ENCODE measurements around the gene TMEM92.
"Not testable (repeated sequence)": the region's sequence is repeated elsewhere in the genome, so short reads cannot be mapped to it uniquely, and the experiment has no call there.

Gene TMEM92

GRCh38 chr17:50262001-50262794 is 12.1 kb upstream of the TMEM92 start:
- DNase-seq (ENCODE audit: low read depth), result no peak

- DNase-seq (ENCODE audit: low read depth), result no peak
These were observed 10.7 kb upstream of the TMEM92 start for GRCh38 chr17:50263331-50264262.

DNA sequence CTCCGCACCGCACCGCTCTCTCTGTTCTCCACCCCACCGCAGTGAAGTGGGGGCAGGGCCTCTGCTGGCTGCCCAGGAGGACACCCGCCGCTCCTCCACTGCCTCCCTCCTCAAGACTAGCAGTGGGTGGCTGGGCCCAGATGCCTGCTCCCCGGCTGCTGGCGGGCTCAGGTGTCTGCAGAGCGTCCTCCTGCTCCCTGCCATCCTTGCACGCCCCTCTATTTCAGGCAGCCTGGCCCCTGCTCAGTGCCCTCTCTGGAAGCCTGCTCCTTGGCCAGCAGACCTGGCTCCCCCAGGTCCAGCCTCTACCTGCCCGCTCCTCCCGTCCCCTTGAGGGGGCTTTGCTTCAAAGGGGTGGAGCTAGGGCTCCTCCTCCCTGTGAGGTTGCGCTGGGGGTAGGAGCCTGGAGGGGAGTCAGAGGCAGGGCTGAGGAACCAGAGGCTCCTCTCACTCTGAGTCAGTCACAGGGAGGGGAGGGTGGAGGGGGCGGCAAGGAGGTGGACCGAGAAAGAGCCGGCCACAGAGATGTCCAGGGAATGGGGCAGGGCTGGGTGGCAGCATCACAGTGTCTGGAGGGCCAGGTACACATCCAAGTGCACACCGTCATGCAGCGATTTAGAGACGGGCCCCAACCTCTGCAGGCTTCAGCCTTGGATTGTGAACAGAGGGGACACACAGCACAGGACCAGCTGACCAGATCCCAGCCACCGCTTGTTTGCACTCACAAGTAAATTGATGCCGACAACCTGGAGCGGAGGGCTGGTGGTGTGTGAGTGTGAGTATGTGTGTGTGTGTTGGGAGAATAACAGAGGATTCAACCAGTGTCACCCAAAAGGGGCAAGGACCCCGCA is 9.8 kb upstream of the TMEM92 start:
- no peak for DNase-seq (ENCODE audit: low read depth)

DNA sequence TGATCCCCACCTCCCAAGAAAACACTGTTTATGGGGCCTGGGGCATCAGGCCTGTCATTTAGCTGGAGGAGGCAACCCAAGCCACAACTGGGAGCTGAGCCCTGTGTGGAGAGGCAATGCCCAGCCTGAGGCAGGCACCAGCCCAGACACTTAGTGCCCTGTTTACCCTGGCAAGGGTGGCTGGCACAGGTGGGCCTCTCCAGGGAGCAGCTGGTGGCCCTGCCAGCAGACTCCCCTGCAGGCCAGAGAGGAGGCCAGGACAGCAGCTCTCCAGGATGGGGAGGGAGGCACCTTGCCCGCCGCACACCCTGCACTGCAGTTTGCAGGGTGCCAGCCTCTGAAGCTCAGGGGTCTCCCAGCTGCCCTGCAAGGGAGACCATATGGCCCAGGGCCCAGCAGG is 9.1 kb upstream of the TMEM92 start:
- no peak for DNase-seq (ENCODE audit: low read depth)

DNA sequence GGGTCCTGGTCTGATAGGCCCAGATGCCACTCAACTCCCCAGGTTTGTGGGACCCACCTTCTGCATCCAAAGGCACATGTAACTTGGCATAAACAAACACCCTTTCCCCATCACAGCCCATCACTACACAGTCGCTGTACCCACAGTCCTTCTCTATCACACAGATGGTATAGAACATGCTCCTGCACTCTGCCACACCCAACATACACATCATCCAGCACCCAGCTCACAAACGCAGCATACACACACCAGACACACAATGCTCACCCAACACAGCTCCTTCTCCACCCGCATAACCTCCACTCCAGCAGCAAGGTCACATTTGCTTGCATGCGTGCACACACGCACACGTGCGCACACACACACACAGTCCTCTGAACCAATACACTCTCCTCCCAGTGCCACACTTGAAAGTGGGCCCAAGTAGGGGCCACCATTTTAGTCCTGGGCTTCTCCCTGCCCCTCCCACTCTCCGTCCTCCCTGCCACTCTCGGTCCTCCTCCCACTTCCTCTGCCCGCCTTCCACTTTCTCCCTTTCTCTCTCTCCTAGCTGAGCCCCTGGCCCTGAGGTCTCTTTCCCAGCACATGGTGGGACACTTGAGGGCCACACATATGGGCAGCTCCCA is 8.5 kb upstream of the TMEM92 start:
- DNase-seq (ENCODE audit: low read depth), result no peak

- peak; percentile 80 for DNase-seq (ENCODE audit: low read depth)
These were observed 7.7 kb upstream of the TMEM92 start for GRCh38 chr17:50266384-50267073.

DNA sequence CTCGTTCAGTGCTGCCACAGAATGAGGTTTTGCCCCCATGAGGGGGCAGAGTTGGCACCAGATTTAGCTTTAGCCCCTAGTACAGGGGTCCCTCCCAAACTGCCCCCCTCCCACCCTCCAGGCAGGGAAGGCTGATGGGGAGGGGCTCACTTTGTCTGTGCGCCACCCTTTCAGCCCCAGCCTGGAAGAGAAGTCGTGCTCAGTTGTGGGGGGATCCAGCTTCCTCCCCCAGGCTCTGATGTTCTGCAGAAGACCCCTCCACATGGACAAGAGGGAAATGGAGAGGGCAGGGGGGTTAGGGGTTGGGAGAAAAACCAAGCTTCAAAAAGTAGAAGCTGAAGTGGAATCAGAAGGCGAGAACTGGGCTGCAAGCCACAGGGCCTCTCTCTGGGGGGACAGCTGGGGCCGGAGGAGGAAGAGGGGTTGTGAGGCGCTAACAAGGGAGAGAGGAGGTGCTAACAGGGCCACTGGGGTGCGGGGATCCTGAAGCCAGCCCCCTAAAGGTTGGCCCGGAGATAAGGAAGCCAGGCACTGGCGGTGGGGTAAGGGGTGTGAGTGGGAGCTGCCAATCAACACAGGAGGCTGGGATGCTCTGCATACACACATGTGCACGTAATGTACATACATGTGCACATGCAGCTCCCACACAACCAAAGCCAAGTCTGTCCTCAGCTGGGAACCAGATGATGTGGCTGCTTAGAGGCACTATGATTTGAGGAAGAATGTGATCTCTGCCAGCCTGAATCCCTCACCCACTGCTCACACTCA is 7.0 kb upstream of the TMEM92 start:
- DNase-seq (ENCODE audit: low read depth), result peak; percentile 70

- DNase-seq (ENCODE audit: low read depth), result no peak
These were observed 6.2 kb upstream of the TMEM92 start for GRCh38 chr17:50268026-50268425.

GRCh38 chr17:50268743-50269275 is 5.5 kb upstream of the TMEM92 start:
- no peak for DNase-seq (ENCODE audit: low read depth)

DNA sequence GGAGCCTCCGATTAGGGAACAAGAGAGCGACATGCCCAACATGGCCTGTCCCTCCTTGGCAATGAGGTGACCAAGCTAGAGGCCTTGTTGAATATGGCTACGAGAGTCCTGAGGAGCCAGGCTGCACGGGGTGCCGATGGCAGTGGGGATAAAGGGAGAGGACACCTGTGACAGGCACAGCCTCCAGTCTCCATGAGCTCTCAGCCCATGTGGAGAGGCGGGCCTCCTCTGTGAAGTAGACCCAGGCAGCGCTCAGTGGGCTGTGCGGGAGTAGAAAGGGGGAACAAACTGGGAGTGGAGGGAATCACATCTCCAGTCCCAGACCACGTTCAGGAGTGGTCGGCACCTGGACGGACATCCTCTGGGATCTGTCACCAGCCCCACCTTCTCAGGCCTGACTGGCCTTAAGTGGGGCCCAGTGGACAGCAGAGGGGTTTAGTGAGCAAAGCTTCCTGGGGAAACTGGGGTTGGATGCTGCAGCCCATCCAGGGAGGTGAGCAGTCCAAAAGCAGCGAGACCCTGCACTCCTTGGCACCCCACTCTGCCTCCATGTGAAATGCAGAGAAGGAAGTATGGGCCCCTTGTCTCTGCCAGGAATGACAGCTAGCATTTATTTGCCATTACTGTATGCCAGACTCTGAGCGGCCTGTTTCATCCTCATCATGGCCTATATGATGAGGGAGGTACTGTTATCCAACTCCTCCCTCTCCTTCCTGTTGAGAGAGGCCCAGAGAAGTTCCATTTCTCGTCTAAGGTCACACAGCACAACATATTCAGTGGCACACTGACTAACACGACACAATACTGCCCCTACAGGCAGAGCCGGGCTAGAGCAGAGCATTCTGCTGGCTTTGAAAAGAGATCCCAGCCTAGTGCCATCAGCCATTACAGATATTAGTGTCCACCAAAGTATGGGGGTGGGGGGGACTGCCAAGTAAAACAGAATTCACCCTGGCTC is 4.5 kb upstream of the TMEM92 start:
- peak; percentile 83 for DNase-seq (ENCODE audit: low read depth)

DNA sequence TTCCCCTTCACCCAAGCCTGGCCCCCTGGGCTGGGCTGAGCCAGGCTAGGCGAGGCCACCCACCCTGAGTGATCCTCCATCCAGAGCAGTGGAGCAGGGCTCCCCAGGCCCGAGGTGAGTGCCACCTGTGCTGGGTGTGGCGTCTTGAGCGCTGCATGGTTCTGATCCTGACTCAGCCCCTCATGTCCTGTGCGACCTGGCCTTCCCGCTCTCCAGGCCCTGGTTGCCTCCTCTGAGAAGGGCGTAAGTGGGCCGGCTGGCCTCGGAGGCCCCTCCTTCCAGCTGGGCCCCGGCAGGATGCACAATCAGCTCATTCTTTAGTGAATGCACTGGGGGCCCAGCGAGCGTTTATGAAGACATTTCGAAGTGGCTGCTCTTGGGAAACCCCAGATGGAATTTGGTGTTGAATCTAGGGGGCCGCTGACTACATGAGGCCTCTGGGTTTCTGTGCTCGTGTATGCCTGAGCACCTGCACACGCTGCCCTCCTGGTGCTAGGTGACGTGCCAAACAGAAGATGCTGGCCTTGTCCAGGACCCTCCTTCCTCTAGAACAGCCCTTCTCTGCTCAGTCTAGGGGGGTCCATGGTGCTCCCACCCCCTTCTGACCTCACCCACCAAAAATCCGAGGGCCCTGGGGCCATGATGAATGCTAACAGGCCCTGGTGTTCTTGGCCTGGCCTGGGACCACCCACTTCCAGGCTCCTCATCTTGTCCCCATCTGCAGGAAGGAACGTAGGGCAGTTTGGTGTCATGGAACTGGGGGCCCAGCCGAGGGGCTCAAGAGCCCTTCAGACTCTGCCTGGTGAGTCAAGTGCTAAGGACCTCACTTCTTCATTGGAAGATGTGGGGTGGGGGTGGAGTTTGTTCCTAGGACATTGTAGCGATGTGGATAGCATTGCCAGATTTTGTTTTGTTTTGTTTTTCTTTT is 3.6 kb upstream of the TMEM92 start:
- peak; percentile 57 for DNase-seq (ENCODE audit: low read depth)

GRCh38 chr17:50271363-50271750 is 2.9 kb upstream of the TMEM92 start:
- DNase-seq (ENCODE audit: low read depth), result not testable (repeated sequence)

- no peak for DNase-seq (ENCODE audit: low read depth)
These were observed 2.0 kb upstream of the TMEM92 start for GRCh38 chr17:50272246-50272645.

GRCh38 chr17:50272711-50273653 is 1.3 kb upstream of the TMEM92 start:
- no peak for DNase-seq (ENCODE audit: low read depth)

DNA sequence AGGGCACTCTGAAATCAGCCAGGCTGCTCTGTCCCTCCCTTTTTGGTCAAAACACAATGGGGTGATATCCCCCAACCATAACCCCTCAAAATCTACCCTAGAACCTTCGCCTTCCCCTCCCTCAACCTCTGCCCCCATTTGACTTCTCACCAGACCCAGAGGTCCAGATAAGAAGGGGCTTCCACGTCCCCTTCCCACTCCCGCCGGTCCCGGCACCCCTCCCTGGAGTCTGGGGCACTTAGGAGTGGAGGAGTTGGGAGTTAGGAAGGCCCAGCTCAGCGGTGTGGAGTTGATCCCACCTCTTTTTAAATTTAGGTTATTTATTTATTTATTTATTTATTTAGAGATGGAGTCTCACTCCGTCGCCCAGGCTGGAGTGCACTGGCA is 619 bp upstream of the TMEM92 start:
- DNase-seq (ENCODE audit: low read depth), result no peak

DNA sequence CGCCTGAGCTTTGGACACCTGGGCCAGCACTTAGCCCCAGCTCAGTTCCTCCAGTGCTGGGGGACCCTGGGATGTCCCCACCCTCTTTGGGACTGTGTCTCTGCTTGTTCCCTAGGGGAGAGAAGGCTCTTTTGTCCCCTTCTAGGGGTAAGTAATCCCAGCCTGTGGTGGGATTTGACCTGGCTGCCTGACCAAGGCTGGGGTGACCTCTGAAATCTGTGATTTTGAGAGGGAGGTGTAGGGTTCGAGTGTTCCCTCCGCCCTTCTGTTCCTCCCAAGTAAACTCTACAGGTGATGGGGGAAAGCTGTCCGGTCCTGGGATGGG is 593 bp downstream of the TMEM92 start:
- no peak for DNase-seq (ENCODE audit: low read depth)

DNA sequence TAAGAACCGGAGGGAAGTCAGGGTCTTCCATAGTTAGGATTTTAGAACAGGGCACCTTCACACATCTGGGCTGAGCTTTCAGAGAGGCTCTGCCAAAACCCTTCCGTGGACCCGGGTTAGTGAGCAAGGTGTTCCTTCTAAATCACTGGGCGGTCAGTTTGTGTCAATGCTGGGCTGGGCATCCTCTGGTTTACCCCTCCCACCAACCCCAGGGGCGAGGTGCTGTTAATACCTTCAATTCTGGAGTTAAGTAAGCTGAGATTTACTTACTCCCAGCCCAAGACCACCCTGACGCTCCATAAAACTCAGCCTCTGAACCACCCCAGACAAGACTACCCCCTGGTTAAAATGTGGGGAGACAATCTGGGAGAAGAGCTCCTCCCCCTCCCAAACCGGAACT is 1.0 kb downstream of the TMEM92 start:
- DNase-seq (ENCODE audit: low read depth), result no peak
